Uterus (tissue), 2 donors: Measurements from ENCODE around the gene ITPR1.

Experiments used
- POLR2A ChIP-seq, 2 donors: fragments of 450-650 bp; IDR thresholded peaks; one replicate each; pipeline ENCODE4 v1.6.1; 2016; ENCODE audit warnings: antibody characterized with exemption in 2 of 2, mild to moderate bottlenecking in 1 of 2, moderate library complexity in 1 of 2
- TF ChIP-seq, protein P1 (sequence below), 4 experiments: fragments of 200-600 bp in 2 of 4; fragments of 450-650 bp in 2 of 4; sonication (generic) in 2 of 4; IDR thresholded peaks; one replicate each; pipeline ENCODE4 v1.5.1; 2016 to 2019; ENCODE audit warnings: antibody characterized with exemption in 4 of 4, mild to moderate bottlenecking in 2 of 4, moderate library complexity in 1 of 4

DNA sequence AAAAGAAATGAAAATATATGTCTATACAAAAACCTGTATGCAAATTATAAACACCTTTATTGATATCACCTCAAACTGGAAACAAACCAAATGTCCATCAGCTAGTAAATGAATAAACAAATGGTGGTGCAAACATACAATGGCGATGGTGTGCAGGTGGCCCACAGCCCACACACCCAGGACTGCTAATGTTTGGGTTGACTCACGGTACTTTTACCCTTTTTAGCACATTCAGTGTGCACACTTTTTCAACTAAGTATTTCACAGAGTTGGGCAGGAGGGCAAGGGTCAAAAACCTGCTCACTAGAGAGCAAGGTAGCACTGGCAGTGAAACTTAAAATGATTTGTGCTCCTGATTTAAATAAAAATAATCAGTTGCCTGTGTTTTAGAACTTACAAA, 363.0 kb downstream of the ITPR1 start:
- TF ChIP-seq, protein P1, sequence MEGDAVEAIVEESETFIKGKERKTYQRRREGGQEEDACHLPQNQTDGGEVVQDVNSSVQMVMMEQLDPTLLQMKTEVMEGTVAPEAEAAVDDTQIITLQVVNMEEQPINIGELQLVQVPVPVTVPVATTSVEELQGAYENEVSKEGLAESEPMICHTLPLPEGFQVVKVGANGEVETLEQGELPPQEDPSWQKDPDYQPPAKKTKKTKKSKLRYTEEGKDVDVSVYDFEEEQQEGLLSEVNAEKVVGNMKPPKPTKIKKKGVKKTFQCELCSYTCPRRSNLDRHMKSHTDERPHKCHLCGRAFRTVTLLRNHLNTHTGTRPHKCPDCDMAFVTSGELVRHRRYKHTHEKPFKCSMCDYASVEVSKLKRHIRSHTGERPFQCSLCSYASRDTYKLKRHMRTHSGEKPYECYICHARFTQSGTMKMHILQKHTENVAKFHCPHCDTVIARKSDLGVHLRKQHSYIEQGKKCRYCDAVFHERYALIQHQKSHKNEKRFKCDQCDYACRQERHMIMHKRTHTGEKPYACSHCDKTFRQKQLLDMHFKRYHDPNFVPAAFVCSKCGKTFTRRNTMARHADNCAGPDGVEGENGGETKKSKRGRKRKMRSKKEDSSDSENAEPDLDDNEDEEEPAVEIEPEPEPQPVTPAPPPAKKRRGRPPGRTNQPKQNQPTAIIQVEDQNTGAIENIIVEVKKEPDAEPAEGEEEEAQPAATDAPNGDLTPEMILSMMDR (IDR thresholded peaks at IDR 0.05): no peak
- no peak for TF ChIP-seq POLR2A (IDR thresholded peaks at IDR 0.05)
